ENCODE measurements around the gene TNPO1.
"Not testable (repeated sequence)": the region's sequence is repeated elsewhere in the genome, so short reads cannot be mapped to it uniquely, and the experiment has no call there.

GRCh38 chr5:72934953-72935725 lies 118.7 kb downstream of the TNPO1 start:
- TF ChIP-seq, protein P1, sequence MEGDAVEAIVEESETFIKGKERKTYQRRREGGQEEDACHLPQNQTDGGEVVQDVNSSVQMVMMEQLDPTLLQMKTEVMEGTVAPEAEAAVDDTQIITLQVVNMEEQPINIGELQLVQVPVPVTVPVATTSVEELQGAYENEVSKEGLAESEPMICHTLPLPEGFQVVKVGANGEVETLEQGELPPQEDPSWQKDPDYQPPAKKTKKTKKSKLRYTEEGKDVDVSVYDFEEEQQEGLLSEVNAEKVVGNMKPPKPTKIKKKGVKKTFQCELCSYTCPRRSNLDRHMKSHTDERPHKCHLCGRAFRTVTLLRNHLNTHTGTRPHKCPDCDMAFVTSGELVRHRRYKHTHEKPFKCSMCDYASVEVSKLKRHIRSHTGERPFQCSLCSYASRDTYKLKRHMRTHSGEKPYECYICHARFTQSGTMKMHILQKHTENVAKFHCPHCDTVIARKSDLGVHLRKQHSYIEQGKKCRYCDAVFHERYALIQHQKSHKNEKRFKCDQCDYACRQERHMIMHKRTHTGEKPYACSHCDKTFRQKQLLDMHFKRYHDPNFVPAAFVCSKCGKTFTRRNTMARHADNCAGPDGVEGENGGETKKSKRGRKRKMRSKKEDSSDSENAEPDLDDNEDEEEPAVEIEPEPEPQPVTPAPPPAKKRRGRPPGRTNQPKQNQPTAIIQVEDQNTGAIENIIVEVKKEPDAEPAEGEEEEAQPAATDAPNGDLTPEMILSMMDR (conservative IDR thresholded peaks at IDR 0.05; ENCODE audit: low read depth, low read length) = not testable (repeated sequence)
- TF ChIP-seq EZH2 (IDR thresholded peaks at IDR 0.05; ENCODE audit: borderline replicate concordance, low read depth, low read length, poor library complexity, severe bottlenecking) = not testable (repeated sequence)
